Activated T-cell treated with anti-CD3 and anti-CD28 coated beads, Interleukin-2, amount 50 U/mL, for 1 hour (primary cell): ENCODE results near the gene TSPOAP1.

Experiments
- DNase-seq: peaks from one replicate; pipeline ENCODE4 v3.0.0-alpha.2; 2020

TSPOAP1 gene

DNA sequence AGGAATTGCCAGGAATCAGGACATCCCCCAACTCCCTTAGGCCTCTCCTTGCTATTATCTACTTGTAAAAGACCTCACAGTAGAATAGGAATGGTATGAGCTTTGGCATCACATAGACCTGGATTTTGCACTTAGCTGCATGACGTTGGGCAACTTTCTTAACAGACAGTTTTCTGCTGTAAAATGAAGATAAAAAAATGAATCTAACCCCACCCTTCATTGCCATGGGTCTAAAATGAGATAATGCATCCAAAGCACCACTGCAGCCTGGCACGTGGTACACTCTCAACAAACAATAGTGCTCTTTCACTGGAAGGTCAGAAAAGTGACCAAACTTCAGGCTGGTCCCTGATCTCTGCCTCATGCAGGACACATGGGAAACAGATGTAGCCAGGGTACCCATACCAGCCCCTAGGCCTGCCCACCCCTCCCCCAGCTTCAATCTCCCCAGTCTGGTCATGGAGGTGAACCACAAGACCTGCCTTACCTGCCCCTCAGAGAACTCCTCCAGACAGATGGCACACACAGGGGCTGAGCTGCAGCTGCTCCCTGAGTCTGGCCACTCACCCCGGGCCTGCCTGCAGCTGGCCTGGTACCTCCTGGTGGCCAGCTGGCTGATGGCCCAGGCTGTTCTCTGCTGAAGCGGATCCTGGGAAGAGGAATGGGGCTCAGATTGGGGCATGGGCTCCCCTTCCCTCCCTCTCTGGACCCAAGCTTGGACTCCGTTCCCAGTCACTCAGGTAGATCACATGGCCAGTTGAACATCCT, 31.9 kb upstream of the TSPOAP1 start:
- DNase-seq: no peak

GRCh38 chr17:58358408-58359172, 30.0 kb upstream of the TSPOAP1 start:
- DNase-seq: no peak

GRCh38 chr17:58357312-58358297, 29.0 kb upstream of the TSPOAP1 start:
- DNase-seq: no peak

GRCh38 chr17:58356231-58356630, 27.6 kb upstream of the TSPOAP1 start:
- DNase-seq: no peak

- no peak for DNase-seq
Observed at GRCh38 chr17:58354541-58355216, 26.1 kb upstream of the TSPOAP1 start.

GRCh38 chr17:58353389-58353825, 24.8 kb upstream of the TSPOAP1 start:
- no peak for DNase-seq

- peak; percentile 43 for DNase-seq
Observed at GRCh38 chr17:58352596-58353388, 24.2 kb upstream of the TSPOAP1 start.

DNA sequence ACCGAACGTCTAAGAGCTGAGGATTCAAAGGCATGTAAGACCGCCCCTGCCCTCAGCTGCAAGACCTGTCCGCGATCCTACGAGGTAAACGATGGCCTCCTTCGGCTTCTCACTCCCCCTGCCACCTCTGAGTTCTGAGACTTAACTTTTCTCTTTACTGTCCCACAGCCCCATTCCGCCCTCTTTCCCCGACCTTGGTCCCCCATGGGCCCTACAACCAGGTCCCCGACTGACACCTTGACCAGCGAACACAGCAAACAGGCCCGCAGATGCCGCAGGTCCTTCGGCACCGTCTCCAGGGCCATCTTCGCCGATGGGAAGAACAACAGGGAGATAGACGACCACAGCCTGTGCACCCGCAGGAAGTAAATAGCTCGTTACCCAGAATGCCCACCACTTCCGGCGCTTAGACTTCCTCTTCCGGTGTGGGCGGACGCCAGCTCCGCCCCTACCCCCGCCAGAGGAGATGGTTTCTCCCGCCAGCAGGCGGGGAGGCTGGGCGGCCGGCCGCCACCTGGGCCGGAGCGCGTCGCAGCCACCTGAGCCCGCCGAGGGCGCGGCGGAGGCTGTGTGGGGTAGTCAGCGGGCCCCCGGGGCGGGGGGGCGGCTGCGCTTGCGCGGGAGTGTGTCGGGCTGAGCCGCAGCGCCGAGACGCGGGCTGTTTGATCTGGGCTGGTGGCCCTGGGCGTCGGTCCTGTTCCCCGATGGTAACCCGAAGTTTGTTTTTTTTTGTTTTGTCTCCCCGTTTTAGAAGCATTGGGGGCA, 23.4 kb upstream of the TSPOAP1 start, which contains the start of gene SUPT4H1:
SUPT4H1 (minus strand) TSS at position 371 of the 765 bp plus-strand sequence; CDS start at position 305, 66 bp downstream.
- DNase-seq: peak; percentile 93

DNA sequence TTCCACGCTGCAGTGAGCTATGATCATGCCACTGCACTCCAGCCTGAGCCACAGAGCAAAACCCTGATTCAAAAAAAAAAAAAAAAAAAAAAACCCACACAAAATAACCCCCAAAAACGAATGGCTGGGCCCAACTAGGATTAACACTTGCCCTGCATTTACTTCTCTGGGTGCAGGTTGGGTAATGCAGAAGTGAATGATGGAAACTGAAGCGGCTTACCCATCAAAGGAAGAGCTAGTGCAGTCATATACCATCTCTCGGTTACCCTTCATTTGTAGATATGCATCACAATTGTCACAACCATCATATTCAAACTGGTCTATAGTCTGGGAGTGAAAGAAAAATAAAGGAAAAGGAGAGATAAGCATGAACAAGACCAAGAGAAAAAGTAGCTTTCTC, 22.6 kb upstream of the TSPOAP1 start:
- no peak for DNase-seq

GRCh38 chr17:58348038-58348437, 19.4 kb upstream of the TSPOAP1 start:
- DNase-seq: no peak

DNA sequence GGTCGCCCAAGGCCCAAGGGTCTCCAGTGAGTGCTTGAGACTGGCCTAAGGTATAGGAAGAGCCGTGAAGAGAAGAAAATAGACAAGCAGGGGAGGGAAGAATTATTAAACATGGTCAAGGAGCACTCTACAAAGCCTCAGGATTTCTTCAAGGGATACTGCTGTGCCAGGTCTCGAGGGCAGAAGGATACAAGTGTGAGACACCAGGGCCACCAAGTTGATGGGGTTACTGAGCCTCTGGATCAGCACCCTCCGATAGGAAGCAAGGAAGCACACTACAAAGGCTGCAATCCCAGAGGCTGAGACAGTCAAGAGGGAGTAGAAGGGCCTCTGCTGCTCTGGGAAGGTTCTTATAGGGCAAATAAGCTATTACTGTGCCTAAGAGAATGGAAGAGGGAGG, 16.9 kb upstream of the TSPOAP1 start:
- DNase-seq: no peak

DNA sequence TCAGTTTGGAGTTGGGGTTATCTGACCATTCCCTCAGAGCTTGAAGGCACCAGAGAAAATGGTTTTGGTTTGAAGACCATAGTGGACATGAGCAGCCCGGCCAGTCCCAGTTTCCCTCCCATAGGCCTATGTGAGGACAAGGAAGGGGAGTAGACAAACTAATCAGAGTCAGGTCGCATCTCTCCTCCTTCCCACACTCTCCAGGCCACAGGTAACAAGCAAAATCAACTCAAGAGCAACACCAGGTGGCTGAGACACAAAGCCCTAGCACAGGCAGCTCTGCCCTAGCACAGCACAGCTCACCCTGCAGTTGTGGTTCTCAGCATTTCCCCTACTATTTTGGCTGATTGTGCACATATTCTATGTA, 16.2 kb upstream of the TSPOAP1 start:
- DNase-seq: no peak

DNA sequence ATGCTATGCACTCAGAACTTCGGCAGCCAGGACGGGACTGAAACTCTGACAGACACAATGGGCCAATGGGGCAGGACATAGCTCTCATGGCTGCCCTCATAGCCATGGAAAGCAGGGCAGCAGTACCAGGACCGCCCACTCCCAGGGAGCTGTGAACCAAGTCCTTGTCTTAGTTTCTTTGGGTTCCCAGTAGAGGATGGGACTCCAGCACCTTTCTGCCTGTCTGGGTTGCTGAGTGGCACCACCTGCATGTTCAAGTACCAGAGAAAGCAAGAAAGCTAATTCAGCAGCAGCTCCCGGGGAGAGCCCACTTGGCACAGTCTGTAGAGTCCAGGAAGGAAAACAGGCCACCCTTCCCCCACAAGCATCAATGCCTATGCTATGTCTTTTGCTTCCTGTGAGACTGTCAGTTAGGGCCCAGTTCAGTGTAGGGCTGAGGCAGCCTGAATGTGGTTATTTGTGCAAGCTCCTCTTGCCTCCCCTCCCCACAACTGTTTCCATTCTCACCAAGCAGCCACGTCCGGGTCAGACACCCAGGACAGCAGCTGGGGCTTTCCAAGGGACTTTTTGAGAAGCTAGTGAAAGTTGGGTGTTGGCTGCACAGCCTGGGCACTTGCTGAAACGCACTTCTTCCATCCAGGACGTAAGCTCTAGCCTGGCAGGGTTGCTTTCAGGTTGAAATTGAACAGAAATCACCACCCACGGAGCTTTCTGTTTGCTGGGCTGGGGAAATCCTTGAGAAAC, 15.6 kb upstream of the TSPOAP1 start:
- DNase-seq: peak; percentile 80

GRCh38 chr17:58343131-58343530, 14.5 kb upstream of the TSPOAP1 start:
- DNase-seq: no peak

GRCh38 chr17:58341861-58342475, 13.4 kb upstream of the TSPOAP1 start:
- peak; percentile 46 for DNase-seq

DNA sequence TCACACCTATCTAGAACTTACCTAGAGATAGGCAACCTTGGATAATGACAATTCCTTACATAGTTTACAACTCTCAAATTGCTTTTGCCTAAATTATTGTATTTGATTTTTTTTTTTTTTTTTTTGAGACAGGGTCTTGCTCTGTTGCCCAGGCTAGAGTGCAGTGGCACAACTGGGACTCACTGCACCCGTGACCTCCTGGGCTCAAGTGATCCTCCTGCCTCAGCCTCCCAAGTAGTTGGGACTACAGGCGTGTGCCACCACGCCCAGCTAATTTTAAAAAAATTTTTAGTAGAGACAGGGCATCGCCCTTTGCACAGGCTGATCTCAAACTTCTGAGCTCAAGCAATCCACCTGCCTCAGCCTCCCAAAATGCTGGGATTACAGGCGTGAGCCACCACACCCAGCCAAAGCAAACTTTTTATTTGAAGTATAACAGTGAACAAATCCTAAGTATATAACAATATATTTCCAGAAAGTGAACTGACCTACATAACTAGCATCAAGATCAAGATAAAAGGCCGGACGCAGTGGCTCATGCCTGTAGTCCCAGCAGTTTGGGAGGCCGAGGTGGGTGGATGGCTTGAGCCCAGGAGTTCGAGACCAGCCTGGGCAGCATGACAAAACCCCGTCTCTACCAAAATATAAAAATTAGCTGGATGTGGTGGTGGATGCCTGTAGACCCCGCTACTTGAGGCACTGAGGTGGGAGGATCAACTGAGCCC, 12.7 kb upstream of the TSPOAP1 start:
- DNase-seq: peak; percentile 22

DNA sequence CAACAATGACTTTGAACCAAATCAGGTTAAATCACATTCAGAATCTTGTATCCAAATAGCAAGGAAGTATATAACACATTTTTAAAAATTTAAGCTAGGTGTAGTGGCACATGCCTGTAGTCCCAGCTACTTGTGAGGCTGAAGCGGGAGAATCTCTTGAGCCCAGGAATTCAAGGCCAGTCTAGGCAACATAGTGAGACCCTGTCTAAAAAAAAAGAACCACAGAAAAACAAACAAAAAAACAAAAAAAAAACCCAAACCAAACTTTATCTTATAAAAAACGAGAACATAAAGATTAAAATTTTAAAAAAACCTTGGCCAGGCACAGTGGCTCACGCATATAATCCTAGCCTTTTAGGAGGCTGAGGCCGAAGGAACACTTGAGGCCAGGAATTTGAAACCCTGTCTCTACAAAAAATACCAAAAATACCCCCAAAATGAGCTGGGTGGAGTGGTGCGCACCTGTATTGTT, 11.8 kb upstream of the TSPOAP1 start:
- no peak for DNase-seq

DNA sequence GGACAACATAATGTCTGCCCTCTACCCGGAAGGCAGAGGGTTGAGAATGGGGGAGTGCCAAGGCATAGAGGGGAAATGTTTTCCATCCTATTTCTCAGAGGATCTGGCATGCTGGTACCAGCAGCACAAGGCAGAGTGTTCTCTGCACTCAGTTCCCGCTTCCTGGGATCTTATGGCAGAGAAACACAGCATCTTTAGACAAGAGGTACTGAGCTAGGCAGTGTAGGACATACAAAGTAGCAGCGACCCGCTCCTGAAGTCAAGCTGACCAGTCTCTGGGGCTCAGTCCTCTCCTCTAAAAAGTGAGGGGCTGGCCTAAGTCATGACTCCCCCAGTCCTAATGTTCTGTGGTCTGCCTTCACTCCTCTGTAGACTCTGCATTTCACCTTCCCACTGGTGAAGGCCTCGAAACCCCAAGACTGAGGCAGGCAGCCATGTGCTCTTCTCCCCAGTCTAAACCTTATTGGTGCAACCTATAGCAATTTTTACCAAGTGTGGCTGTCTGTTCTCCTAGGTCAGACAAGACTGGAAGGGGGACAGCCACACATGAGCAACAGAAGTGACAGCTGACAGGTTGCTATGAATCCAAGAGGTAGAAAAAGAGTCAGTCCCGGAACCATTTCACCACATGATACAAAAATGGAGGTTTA, 11.3 kb upstream of the TSPOAP1 start:
- peak; percentile 42 for DNase-seq
